MCF 10A (cell line): Measurements from ENCODE around the gene HHATL. TPM values are rescaled to one million over a fixed set of nuclear protein-coding genes. Genes with fewer than 3 reads are reported as not detected.

Experiments
- BruUV-seq: library from RNA; stranded (reverse); fragments of 400-500 nt; replicated peaks from 2 replicates; lab custom pipeline; 2021; lab: Mats Ljungman, UMichigan
- CTCF ChIA-PET: fragments of 300-600 bp; sonication (Branson Sonifier 250); formaldehyde crosslinking; extraction: SDS; loops from one replicate; lab custom pipeline; 2021; ENCODE audit warnings: antibody characterized with exemption, inconsistent platforms; lab: Yijun Ruan, JAX
- POLR2A ChIA-PET: fragments of 300-600, 350-650 bp; sonication (Branson Sonifier 250); formaldehyde crosslinking; extraction: SDS; loops from one replicate; lab custom pipeline; 2020; ENCODE audit warnings: antibody characterized with exemption, inconsistent platforms; lab: Yijun Ruan, JAX
- DNase-seq: peaks from one replicate; pipeline ENCODE4 v3.0.0-alpha.2; 2018; ENCODE audit not compliant: unreplicated experiment
- H3K27ac Mint-ChIP-seq: one replicate; pipeline ENCODE4 v1.8.0; 2022; ENCODE audit warnings: mild to moderate bottlenecking, low read depth, mixed read lengths; ENCODE audit not compliant: unreplicated experiment
- H3K27me3 Mint-ChIP-seq: one replicate; pipeline ENCODE4 v1.8.0; 2022; ENCODE audit warnings: mixed read lengths; ENCODE audit not compliant: insufficient read depth, unreplicated experiment
- H3K36me3 Mint-ChIP-seq: one replicate; pipeline ENCODE4 v1.8.0; 2022; ENCODE audit warnings: mild to moderate bottlenecking, moderate library complexity, mixed read lengths; ENCODE audit not compliant: insufficient read depth, unreplicated experiment
- H3K4me1 Mint-ChIP-seq: one replicate; pipeline ENCODE4 v1.8.0; 2022; ENCODE audit warnings: mixed read lengths; ENCODE audit not compliant: insufficient read depth, unreplicated experiment
- H3K4me3 Mint-ChIP-seq: one replicate; pipeline ENCODE4 v1.8.0; 2022; ENCODE audit warnings: mild to moderate bottlenecking, moderate library complexity, mixed read lengths; ENCODE audit not compliant: unreplicated experiment
- H3K9me3 Mint-ChIP-seq: one replicate; pipeline ENCODE4 v1.8.0; 2022; ENCODE audit warnings: mixed read lengths; ENCODE audit not compliant: unreplicated experiment
- intact Hi-C: fragments of 100-400 bp; cut with micrococcal nuclease; formaldehyde crosslinking; loops from 2 replicates; pipeline ENCODE4 v1.14.1; 2022
- total RNA-seq: library from RNA; stranded (reverse); gene quantifications from 2 replicates; pipeline ENCODE4 v1.2.3, GENCODE V29; 2022
- TF ChIP-seq, protein P1 (sequence below): fragments of 200-600 bp; IDR thresholded peaks from one replicate; pipeline ENCODE4 v1.8.0; 2022; ENCODE audit warnings: antibody characterized with exemption, mild to moderate bottlenecking; ENCODE audit not compliant: unreplicated experiment

HHATL gene
- total RNA-seq, 1 experiment from 2014 or later = not detected

DNA sequence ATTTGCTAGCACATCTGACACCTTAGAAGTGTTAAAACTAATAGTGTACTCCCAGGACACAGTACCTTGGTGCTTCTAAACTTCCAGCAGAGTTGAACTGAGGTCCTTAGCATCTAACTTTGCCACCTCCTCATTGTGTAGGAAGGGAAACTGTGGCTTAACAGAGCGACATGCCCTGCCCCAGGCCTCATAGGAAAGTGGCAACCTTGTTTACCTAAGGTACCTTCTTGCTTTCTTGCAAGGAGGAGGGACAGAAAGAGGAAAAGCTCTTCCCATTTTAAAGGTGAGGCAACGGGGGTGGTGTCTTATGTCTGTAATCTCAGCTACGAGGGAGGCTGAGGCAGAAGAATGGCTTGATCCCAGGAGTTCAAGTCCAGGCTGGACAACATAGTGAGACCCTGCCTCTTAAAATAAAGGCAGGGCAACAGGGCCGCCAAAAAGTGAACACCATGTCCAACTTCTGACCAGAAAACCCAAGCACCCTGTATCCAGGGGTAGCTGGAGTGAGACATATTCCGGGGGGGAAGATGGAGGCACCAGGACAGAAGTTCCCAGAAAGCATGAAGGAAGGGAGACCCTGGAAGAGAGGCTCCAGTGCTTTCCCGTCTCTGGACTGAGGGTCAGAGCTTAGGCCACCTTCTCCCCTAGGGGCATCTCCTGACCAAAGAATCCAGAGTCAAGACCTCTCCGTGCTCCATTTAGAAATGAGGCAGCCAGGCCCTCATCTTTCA is 17.8 kb downstream of the HHATL start:
- no peak for DNase-seq
- TF ChIP-seq, protein P1, sequence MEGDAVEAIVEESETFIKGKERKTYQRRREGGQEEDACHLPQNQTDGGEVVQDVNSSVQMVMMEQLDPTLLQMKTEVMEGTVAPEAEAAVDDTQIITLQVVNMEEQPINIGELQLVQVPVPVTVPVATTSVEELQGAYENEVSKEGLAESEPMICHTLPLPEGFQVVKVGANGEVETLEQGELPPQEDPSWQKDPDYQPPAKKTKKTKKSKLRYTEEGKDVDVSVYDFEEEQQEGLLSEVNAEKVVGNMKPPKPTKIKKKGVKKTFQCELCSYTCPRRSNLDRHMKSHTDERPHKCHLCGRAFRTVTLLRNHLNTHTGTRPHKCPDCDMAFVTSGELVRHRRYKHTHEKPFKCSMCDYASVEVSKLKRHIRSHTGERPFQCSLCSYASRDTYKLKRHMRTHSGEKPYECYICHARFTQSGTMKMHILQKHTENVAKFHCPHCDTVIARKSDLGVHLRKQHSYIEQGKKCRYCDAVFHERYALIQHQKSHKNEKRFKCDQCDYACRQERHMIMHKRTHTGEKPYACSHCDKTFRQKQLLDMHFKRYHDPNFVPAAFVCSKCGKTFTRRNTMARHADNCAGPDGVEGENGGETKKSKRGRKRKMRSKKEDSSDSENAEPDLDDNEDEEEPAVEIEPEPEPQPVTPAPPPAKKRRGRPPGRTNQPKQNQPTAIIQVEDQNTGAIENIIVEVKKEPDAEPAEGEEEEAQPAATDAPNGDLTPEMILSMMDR = no peak
- Mint-ChIP-seq H3K4me1 (peaks cover 19% of the 10 kb centered on the region), H3K27ac (peak overlapping the region; percentile 82), H3K36me3 (no peaks in the 10 kb centered on the region), H3K27me3 (peaks cover 9% of the 10 kb centered on the region), H3K4me3 (no peak overlapping the region), H3K9me3 (no peaks in the 10 kb centered on the region)
- ChIA-PET CTCF (no interaction called here), POLR2A (interaction anchor here (0.7 to 2.6 kb wide), 12 partner anchors 10 to 253 kb away, joined by 3 to 13 read pairs (median 4); no protein-coding TSS in a partner anchor)
- BruUV-seq = no TSS peak
- intact Hi-C loops = no loop called here

DNA sequence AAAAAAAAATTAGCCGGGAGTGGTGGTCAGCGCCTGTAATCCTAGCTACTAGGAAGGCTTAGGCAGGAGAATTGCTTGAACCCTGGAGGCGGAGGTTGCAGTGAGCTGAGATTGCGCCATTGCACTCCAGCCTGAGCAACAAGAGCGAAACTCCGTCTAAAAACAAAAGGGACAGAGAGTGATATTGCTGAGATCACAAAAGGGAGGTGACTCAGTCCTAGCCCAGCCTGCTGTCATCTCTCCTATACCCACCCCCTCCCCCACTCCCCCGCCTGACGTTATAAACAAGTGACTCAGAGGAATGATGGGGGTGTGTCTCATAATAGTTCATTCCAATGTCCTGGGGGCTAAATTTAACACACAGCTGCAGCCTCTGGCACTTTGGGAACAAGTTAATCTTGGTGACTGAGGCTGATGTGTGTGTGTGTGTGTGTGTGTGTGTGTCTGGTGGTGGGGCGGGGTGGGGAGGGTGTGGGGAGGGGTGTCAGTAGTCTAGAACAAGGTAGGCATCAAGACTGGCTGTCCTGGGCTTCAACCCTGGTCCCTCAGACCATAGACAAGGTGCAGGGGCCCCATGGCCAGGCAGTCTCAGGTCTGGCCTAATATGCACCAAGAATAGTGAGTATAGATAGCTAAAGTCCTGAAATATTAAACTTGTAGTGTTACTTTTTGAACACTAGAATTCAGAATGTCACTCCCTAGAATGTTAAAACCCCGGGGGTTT is 18.6 kb downstream of the HHATL start:
- H3K27ac Mint-ChIP-seq = peak overlapping the region; percentile 82
- intact Hi-C loops = no loop called here
- no TSS peak for BruUV-seq
- POLR2A ChIA-PET = interaction anchor here (0.6 to 2.6 kb wide), 15 partner anchors 9 to 103 kb away, joined by 3 to 13 read pairs (median 3); no protein-coding TSS in a partner anchor
- H3K36me3 Mint-ChIP-seq = no peaks in the 10 kb centered on the region
- peak; percentile 97 for DNase-seq
- TF ChIP-seq, protein P1 = no peak
- no peaks in the 10 kb centered on the region for H3K9me3 Mint-ChIP-seq
- CTCF ChIA-PET = interaction anchor here (0.6 kb wide), 1 partner anchor 78 kb away, joined by 6 read pairs; no protein-coding TSS in a partner anchor
- peaks cover 1% of the 10 kb centered on the region for H3K27me3 Mint-ChIP-seq
- no peak overlapping the region for H3K4me3 Mint-ChIP-seq
- H3K4me1 Mint-ChIP-seq = peaks cover 19% of the 10 kb centered on the region

DNA sequence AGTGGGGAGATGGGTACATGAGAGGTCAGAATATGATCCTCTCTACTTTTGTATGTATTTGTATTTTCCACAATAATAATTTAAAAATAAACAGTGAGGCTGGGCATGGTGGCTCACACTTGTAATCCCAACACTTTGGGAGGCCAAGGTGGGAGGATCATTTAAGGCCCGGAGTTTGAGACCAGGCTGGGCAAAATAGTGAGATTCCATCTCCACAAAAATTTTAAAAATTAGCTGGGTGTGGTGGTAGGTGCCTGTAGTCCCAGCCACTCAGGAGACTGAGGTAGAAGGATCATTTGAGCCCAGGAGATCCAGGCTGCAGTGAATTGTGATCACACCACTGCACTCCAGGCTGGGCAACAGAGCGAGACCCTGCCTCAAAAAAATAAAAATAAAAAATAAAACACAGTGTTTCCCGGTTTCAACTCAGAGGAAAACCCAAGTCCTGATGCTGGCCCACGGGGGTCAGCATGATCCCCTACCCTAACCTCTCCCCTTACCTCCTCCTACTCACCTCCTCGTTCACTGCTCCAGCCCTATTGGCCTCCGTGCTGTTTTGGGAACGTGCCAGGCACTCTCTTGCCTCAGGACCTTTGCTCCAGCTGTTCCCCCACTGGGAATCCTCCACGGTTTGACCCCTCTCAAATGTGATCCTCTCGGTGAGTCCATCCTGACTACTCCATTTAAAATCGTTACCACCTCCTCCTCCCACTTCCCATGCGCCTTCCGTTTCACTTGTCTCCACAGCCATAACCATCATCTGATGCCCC is 20.1 kb downstream of the HHATL start:
- Mint-ChIP-seq H3K27ac (peak overlapping the region; percentile 82), H3K9me3 (peaks cover 3% of the 10 kb centered on the region), H3K36me3 (no peaks in the 10 kb centered on the region), H3K4me3 (no peak overlapping the region), H3K4me1 (peaks cover 19% of the 10 kb centered on the region), H3K27me3 (no peaks in the 10 kb centered on the region)
- intact Hi-C loops = no loop called here
- CTCF ChIA-PET = no interaction called here
- POLR2A ChIA-PET = interaction anchor here (0.7 to 1.2 kb wide), 4 partner anchors 13 to 67 kb away, joined by 3 to 4 read pairs (median 4); no protein-coding TSS in a partner anchor
- DNase-seq = no peak
- TF ChIP-seq, protein P1 = no peak
- no TSS peak for BruUV-seq
